Peyer's patch (tissue), 4 donors: ENCODE results near the gene HOXC5.

Source experiments
- CTCF ChIP-seq, 6 experiments: fragments of 450-650 bp in 4 of 6; fragments of 200-600 bp in 2 of 6; sonication (generic) in 1 of 6; IDR thresholded peaks; one replicate each; pipeline ENCODE4 v1.5.1; 2017 to 2019; ENCODE audit warnings: antibody characterized with exemption in 6 of 6, mild to moderate bottlenecking in 3 of 6, moderate library complexity in 1 of 6
- POLR2A ChIP-seq, 2 donors: fragments of 450-650 bp; IDR thresholded peaks; one replicate each; pipeline ENCODE4 v1.5.1; 2017; ENCODE audit warnings: antibody characterized with exemption in 2 of 2, mild to moderate bottlenecking in 2 of 2, moderate library complexity in 2 of 2

- TF ChIP-seq CTCF (IDR thresholded peaks at IDR 0.05) (no peak), POLR2A (IDR thresholded peaks at IDR 0.05) (no peak)
Measured at GRCh38 chr12:54033980-54034784, 1.3 kb downstream of the HOXC5 start.
